Panc1 (cell line): ENCODE results near the gene USB1.

Source experiments
- TF ChIP-seq, protein P1 (sequence below): fragments of 450-650 bp; IDR thresholded peaks from 2 replicates; pipeline ENCODE4 v1.5.1; 2017; ENCODE audit warnings: mild to moderate bottlenecking
- TF ChIP-seq, protein P2 (sequence below), 2 experiments: IDR thresholded peaks; 2 replicates each; pipeline ENCODE4 v1.6.1; 2011 to 2012; ENCODE audit warnings: low read depth in 2 of 2, control low read depth in 1 of 2, low read length in 1 of 2, mild to moderate bottlenecking in 1 of 2, moderate library complexity in 1 of 2; ENCODE audit not compliant: insufficient read depth in 1 of 2

DNA sequence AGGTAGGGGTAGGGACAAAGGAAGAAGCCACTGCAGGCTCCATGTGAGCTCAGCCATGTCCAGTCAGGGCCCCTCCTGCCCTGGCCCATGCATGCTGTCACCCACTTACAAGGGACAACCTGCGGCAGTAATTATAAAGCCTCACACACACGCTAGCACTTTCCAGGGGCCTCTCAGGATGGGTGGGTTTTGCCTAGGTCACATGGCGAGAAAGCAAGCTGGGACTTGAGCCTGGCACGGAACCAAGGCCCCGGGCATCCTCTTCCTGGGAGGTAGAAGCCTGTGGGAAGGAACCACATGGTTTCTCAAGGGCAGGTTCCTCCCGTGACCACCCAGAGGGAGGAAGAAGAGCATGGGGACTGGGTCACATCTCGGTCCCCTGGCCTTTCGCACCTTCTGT is 7.8 kb upstream of the USB1 start:
- TF ChIP-seq, protein P1, sequence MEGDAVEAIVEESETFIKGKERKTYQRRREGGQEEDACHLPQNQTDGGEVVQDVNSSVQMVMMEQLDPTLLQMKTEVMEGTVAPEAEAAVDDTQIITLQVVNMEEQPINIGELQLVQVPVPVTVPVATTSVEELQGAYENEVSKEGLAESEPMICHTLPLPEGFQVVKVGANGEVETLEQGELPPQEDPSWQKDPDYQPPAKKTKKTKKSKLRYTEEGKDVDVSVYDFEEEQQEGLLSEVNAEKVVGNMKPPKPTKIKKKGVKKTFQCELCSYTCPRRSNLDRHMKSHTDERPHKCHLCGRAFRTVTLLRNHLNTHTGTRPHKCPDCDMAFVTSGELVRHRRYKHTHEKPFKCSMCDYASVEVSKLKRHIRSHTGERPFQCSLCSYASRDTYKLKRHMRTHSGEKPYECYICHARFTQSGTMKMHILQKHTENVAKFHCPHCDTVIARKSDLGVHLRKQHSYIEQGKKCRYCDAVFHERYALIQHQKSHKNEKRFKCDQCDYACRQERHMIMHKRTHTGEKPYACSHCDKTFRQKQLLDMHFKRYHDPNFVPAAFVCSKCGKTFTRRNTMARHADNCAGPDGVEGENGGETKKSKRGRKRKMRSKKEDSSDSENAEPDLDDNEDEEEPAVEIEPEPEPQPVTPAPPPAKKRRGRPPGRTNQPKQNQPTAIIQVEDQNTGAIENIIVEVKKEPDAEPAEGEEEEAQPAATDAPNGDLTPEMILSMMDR: no peak
- TF ChIP-seq, protein P2, sequence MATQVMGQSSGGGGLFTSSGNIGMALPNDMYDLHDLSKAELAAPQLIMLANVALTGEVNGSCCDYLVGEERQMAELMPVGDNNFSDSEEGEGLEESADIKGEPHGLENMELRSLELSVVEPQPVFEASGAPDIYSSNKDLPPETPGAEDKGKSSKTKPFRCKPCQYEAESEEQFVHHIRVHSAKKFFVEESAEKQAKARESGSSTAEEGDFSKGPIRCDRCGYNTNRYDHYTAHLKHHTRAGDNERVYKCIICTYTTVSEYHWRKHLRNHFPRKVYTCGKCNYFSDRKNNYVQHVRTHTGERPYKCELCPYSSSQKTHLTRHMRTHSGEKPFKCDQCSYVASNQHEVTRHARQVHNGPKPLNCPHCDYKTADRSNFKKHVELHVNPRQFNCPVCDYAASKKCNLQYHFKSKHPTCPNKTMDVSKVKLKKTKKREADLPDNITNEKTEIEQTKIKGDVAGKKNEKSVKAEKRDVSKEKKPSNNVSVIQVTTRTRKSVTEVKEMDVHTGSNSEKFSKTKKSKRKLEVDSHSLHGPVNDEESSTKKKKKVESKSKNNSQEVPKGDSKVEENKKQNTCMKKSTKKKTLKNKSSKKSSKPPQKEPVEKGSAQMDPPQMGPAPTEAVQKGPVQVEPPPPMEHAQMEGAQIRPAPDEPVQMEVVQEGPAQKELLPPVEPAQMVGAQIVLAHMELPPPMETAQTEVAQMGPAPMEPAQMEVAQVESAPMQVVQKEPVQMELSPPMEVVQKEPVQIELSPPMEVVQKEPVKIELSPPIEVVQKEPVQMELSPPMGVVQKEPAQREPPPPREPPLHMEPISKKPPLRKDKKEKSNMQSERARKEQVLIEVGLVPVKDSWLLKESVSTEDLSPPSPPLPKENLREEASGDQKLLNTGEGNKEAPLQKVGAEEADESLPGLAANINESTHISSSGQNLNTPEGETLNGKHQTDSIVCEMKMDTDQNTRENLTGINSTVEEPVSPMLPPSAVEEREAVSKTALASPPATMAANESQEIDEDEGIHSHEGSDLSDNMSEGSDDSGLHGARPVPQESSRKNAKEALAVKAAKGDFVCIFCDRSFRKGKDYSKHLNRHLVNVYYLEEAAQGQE (IDR thresholded peaks at IDR 0.05; ENCODE audit: insufficient read depth in 1 of 2, low read depth in 2 of 2, low read length in 1 of 2): no peak
